HEK293 (cell line): ENCODE data around the gene BATF3.

ENCODE experiments used
- ATF2 ChIP-seq: fragments of 450-650 bp; formaldehyde crosslinking; IDR thresholded peaks from 2 replicates; pipeline ENCODE4 v1.5.1; 2016; ENCODE audit warnings: missing biosample characterization, missing genetic modification characterization, low read depth
- BCL11A ChIP-seq: fragments of 450-650 bp; formaldehyde crosslinking; IDR thresholded peaks from 2 replicates; pipeline ENCODE4 v1.5.1; 2016; ENCODE audit warnings: low read depth, missing biosample characterization, missing genetic modification characterization
- BCL6B ChIP-seq: fragments of 450-650 bp; formaldehyde crosslinking; IDR thresholded peaks from 2 replicates; pipeline ENCODE4 v1.5.1; 2017; ENCODE audit warnings: missing biosample characterization, missing genetic modification characterization
- GLIS2 ChIP-seq: fragments of 450-650 bp; formaldehyde crosslinking; IDR thresholded peaks from 2 replicates; pipeline ENCODE4 v1.5.1; 2016; ENCODE audit warnings: missing biosample characterization, missing genetic modification characterization
- HOXD13 ChIP-seq: sonication (generic); formaldehyde crosslinking; IDR thresholded peaks from 2 replicates; pipeline ENCODE4 v1.8.0; 2022; ENCODE audit warnings: missing genetic modification reagents, borderline replicate concordance
- KLF1 ChIP-seq: fragments of 450-650 bp; formaldehyde crosslinking; IDR thresholded peaks from 2 replicates; pipeline ENCODE4 v1.5.1; 2016; ENCODE audit warnings: missing biosample characterization, missing genetic modification characterization
- MYNN ChIP-seq: fragments of 450-650 bp; formaldehyde crosslinking; IDR thresholded peaks from 2 replicates; pipeline ENCODE4 v1.5.1; 2016; ENCODE audit warnings: missing biosample characterization, missing genetic modification characterization, borderline replicate concordance
- MZF1 ChIP-seq: fragments of 450-650 bp; formaldehyde crosslinking; IDR thresholded peaks from 2 replicates; pipeline ENCODE4 v1.5.1; 2017; ENCODE audit warnings: missing biosample characterization, missing genetic modification characterization, borderline replicate concordance
- PATZ1 ChIP-seq: fragments of 450-650 bp; formaldehyde crosslinking; IDR thresholded peaks from 2 replicates; pipeline ENCODE4 v1.5.1; 2016; ENCODE audit warnings: missing biosample characterization, missing genetic modification characterization
- SP7 ChIP-seq: fragments of 450-650 bp; formaldehyde crosslinking; IDR thresholded peaks from 2 replicates; pipeline ENCODE4 v1.5.1; 2016; ENCODE audit warnings: missing biosample characterization, missing genetic modification characterization
- TCF7L2 ChIP-seq: IDR thresholded peaks from 2 replicates; pipeline ENCODE4 v1.6.1; 2011; ENCODE audit warnings: low read depth, mild to moderate bottlenecking, inconsistent platforms, low read length, moderate library complexity, borderline replicate concordance
- ZBTB1 ChIP-seq: fragments of 450-650 bp; formaldehyde crosslinking; IDR thresholded peaks from 2 replicates; pipeline ENCODE4 v1.5.1; 2016; ENCODE audit warnings: missing biosample characterization, missing genetic modification characterization
- ZBTB17 ChIP-seq: fragments of 450-650 bp; formaldehyde crosslinking; IDR thresholded peaks from 2 replicates; pipeline ENCODE4 v1.5.1; 2016; ENCODE audit warnings: missing biosample characterization, missing genetic modification characterization
- ZFHX2 ChIP-seq: fragments of 450-650 bp; formaldehyde crosslinking; conservative IDR thresholded peaks from 2 replicates; pipeline ENCODE4 v1.5.1; 2016; ENCODE audit warnings: missing biosample characterization, missing genetic modification characterization
- ZNF132 ChIP-seq: fragments of 450-650 bp; formaldehyde crosslinking; IDR thresholded peaks from 2 replicates; pipeline ENCODE4 v1.5.1; 2017; ENCODE audit warnings: missing biosample characterization, missing genetic modification characterization, borderline replicate concordance
- ZNF140 ChIP-seq: fragments of 450-650 bp; formaldehyde crosslinking; IDR thresholded peaks from 2 replicates; pipeline ENCODE4 v1.5.1; 2016; ENCODE audit warnings: missing biosample characterization, missing genetic modification characterization
- ZNF19 ChIP-seq: fragments of 450-650 bp; formaldehyde crosslinking; IDR thresholded peaks from 2 replicates; pipeline ENCODE4; 2016; ENCODE audit warnings: missing biosample characterization, missing genetic modification characterization, low read depth
- ZNF221 ChIP-seq: fragments of 450-650 bp; formaldehyde crosslinking; IDR thresholded peaks from 2 replicates; pipeline ENCODE4 v1.5.1; 2017; ENCODE audit warnings: missing biosample characterization, missing genetic modification characterization, borderline replicate concordance
- ZNF23 ChIP-seq: fragments of 450-650 bp; formaldehyde crosslinking; IDR thresholded peaks from 2 replicates; pipeline ENCODE4 v1.5.1; 2016; ENCODE audit warnings: missing biosample characterization, missing genetic modification characterization, borderline replicate concordance
- ZNF280C ChIP-seq: fragments of 450-650 bp; formaldehyde crosslinking; IDR thresholded peaks from 2 replicates; pipeline ENCODE4 v1.5.1; 2016; ENCODE audit warnings: missing biosample characterization, missing genetic modification characterization
- ZNF350 ChIP-seq: fragments of 450-650 bp; formaldehyde crosslinking; IDR thresholded peaks from 2 replicates; pipeline ENCODE4 v1.5.0; 2017; ENCODE audit warnings: missing biosample characterization, mild to moderate bottlenecking, missing genetic modification characterization
- ZNF362 ChIP-seq: fragments of 450-650 bp; formaldehyde crosslinking; IDR thresholded peaks from 2 replicates; pipeline ENCODE4 v1.5.1; 2016; ENCODE audit warnings: missing biosample characterization, missing genetic modification characterization
- ZNF404 ChIP-seq: fragments of 450-650 bp; formaldehyde crosslinking; IDR thresholded peaks from 2 replicates; pipeline ENCODE4 v1.5.1; 2017; ENCODE audit warnings: missing biosample characterization, missing genetic modification characterization
- ZNF571 ChIP-seq: fragments of 450-650 bp; formaldehyde crosslinking; IDR thresholded peaks from 2 replicates; pipeline ENCODE4 v1.5.0; 2017; ENCODE audit warnings: missing biosample characterization, missing genetic modification characterization
- ZNF580 ChIP-seq: fragments of 450-650 bp; formaldehyde crosslinking; IDR thresholded peaks from 2 replicates; pipeline ENCODE4 v1.5.1; 2016; ENCODE audit warnings: missing biosample characterization, missing genetic modification characterization
- ZNF600 ChIP-seq: fragments of 450-650 bp; formaldehyde crosslinking; IDR thresholded peaks from 2 replicates; pipeline ENCODE4 v1.5.1; 2016; ENCODE audit warnings: missing biosample characterization, missing genetic modification characterization
- ZNF623 ChIP-seq: fragments of 450-650 bp; formaldehyde crosslinking; IDR thresholded peaks from 2 replicates; pipeline ENCODE4 v1.5.1; 2016; ENCODE audit warnings: missing biosample characterization, missing genetic modification characterization
- ZNF629 ChIP-seq: fragments of 450-650 bp; formaldehyde crosslinking; IDR thresholded peaks from 2 replicates; pipeline ENCODE4 v1.5.1; 2017; ENCODE audit warnings: missing biosample characterization, missing genetic modification characterization
- ZNF660 ChIP-seq: fragments of 450-650 bp; IDR thresholded peaks from 2 replicates; pipeline ENCODE4 v1.5.1; 2018; ENCODE audit warnings: missing biosample characterization, mild to moderate bottlenecking, missing genetic modification characterization
- ZNF704 ChIP-seq: fragments of 450-650 bp; formaldehyde crosslinking; IDR thresholded peaks from 2 replicates; pipeline ENCODE4 v1.5.1; 2016; ENCODE audit warnings: missing biosample characterization, missing genetic modification characterization

Gene BATF3

GRCh38 chr1:212665241-212666115 is 34.2 kb downstream of the BATF3 start (continued):
- TF ChIP-seq PATZ1 (peak; percentile 99), ZNF404 (no peak), GLIS2 (peak; percentile 100), MYNN (tag by site-specific recombination) (no peak), TCF7L2 (no peak), HOXD13 (no peak), ZNF280C (tag by site-specific recombination) (no peak), ZNF140 (no peak), ZNF23 (no peak), ZNF704 (tag by site-specific recombination) (no peak), ZNF362 (tag by site-specific recombination) (no peak), ZNF580 (0 out of 2 replicates have a peak, but pooled peaks have one; percentile 45), ATF2 (no peak), ZNF660 (tag by site-specific recombination) (peak; percentile 81; the same call in 1 of the 2 replicates), ZNF571 (tag by site-specific recombination) (no peak), KLF1 (tag by site-specific recombination) (no peak), ZNF623 (no peak), ZNF629 (tag by site-specific recombination) (peak; percentile 77; the same call in 1 of the 2 replicates), BCL11A (tag by site-specific recombination) (no peak), ZBTB17 (tag by site-specific recombination) (peak; percentile 86), SP7 (tag by site-specific recombination) (peak; percentile 80; the same call in 1 of the 2 replicates), ZNF221 (no peak), ZNF132 (tag by site-specific recombination) (no peak), ZBTB1 (tag by site-specific recombination) (no peak), ZNF600 (tag by site-specific recombination) (peak; percentile 90), BCL6B (tag by site-specific recombination) (no peak), MZF1 (tag by site-specific recombination) (peak; percentile 57; the same call in 1 of the 2 replicates), ZFHX2 (tag by site-specific recombination) (peak; percentile 62), ZNF19 (tag by site-specific recombination) (no peak), ZNF350 (tag by site-specific recombination) (no peak)
